Activated effector memory CD4-positive, alpha-beta T cell treated with anti-CD3 and anti-CD28 coated beads, Interleukin-2, amount 50 U/mL, for 16 hours (primary cell): ENCODE measurements around the gene FOXL2NB.

Source experiments
- DNase-seq: peaks from one replicate; pipeline ENCODE4 v3.0.0-alpha.2; 2020

Gene FOXL2NB

DNA sequence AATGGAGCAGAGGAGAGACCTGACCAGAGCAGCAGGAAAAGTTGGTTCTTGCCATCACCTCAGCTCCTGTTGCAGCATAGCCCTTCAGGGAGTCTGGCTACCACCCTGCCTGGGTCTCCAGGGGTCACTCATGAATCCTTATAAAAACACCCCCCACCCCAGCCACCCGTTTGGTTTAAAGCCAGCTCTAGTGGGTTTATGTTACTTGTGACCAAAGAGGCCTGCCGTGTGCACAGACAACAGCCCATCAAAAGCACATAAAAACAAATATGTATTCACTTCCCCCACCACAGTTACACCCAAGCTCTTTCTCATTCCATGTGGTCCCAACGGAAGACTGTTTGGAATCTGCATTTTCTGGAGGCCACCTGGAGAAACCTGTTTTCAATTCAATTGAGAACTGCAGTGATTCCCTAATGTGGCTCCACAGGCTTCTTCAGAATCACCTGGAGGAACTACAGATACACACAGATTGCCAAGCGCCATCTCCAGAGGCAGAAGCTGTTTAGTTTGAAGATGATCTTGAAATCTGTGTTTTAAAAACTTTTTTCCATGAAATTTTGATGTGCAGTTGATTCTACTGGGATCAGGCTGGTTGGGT lies 13.8 kb upstream of the FOXL2NB start:
- DNase-seq: no peak

DNA sequence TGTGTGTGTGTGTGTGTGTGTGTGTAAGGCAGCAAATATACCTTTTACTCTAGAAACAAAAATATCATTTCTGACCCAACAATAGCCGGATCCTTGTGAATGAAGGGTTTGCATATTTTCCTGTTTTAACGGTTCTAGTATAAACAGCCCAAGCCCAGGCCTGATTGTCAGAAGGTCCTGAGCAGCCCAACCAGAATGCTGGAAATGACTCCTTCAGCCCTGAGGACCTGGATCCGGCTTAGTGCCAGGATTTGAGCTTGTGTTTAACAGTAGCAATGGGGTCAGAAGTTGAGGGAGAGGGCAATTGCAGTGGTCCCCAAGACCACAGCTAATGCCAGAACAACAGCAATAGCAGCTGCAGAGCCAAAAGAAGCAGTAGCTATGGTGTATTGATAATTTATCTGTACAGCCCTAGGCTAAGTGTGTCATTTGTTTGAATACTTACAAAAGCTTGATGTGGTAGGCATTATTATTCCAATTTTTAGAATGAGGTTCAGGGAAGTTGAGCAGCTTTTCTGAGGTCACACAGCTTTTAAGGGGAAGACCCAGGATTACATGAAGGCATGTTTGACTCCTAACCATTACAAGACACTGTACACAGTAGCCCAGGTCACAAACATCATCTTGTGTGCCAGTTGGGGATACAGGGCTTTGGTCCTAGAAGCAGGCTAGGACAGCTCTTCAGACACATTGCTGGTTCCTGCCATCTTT lies 12.9 kb upstream of the FOXL2NB start:
- no peak for DNase-seq

DNA sequence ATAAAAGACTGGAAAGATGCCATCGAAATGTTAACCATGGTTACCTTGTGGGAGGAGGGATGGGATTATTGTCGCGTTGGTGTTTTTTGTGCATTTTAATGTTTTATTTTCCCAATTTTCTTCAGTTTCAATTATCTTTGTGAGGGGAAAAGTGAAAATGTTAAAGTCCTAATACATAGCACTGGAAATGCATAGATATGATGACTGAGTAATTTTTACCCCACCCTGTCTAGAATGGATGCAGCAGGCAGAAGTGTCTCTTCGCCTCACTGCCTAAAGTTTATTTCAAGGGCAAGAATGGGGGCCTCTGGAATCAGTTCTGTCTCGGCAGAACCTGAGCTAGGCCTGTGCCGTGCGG lies 11.5 kb upstream of the FOXL2NB start:
- DNase-seq: no peak

DNA sequence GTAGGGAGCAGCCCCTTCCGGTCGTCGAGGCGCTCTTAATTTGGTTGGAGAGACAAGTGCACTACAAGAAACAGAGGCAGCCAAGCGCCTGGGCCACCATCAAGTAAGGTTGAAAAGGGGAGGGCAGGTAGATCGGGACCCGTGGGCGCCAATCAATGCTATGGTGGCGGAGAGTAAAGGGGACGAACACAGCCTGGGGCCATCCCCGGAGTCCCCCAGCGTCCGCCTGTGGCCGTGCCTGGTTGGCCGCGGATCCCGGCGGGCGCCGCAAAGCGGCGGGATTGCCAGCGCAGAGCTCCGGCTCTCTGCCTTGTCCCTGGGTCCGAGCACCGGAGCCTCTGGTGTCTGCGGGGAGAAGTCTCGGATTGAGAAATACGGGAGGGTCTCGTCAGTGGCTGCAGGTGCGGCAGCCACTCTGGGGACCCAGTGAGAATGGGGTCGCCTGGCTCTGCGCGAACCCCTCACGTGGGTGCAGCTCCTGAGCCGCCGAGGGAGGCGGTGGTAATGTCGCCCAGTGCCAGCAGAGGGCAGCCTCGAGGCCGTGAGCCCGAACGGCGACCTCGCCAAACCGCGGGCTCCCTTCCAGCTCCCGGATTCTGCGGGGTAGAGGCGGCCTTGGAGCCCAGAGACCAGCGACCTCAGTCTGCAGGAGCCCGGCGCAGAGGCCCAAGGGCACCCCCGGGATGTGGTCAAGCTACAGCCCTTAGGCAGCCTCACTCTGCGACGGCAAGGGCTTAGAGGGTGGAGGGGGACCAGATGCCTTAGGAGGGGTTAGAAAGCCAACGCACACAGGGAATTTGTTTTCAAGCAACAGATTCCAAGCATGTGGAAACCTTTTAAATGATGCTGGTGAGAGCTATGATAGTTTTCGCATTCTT lies 10.9 kb upstream of the FOXL2NB start:
- DNase-seq: peak; percentile 89

DNA sequence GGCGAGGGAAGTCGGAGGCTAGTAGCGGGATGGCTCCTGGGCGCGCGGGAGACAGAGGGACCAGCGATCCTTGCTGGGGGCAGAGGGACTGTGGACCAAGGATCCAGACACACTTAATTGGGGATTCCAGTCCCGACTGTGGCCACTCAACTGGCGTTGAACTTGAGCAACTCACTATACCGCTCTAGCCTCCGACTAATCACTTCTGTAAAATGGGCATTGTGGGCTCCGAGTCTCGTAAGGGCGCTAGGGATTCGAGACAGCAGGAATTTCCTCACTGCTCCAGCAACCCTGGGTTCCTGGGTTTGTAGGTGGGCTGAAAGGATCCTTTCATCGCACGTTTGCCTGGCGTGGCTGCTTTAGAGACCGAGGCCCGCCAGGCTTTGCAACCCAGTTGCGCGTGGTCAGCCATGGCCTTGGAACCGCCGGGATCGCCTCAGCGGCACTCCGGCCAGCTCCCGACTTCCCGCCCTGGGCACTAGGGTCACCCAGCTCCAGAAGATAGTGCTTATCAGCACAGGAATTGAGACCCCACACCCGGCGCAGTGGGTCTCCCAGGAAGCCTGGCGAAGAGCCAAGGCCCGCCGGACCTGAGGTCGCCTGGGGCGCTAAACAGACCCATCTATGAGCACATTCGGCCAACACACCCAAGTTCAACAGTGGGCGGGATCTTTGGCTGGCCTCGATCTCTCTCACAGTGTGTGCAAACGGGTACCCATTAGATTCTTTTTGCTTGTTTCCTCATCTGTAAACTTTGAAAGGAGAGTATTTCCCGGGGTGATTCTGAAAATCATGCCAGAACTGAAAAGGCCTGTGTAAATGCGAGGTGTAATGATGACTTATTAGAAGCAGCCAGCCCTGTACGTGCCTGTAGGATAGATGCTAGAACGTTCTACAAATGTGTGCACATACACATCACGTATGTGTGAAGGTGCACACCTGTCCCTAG lies 10.0 kb upstream of the FOXL2NB start:
- peak; percentile 58 for DNase-seq

DNA sequence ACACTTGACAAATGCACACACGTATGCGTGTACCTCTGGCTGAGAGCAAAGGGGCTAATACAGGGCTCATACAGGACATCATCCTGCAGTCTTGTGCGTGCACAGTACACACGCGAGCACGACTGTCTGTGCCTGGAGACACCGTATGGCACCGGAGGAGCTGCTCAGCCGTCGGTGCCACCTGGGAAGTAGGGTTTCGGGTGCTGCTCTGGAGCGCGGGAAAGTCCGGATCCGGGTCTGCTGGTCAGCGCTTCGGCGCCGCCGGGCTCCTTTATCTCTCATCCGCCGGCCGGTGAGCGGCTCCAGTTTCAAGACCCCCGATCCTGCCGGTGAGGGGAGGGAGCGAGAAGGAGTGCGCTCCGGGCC lies 9.3 kb upstream of the FOXL2NB start:
- no peak for DNase-seq

DNA sequence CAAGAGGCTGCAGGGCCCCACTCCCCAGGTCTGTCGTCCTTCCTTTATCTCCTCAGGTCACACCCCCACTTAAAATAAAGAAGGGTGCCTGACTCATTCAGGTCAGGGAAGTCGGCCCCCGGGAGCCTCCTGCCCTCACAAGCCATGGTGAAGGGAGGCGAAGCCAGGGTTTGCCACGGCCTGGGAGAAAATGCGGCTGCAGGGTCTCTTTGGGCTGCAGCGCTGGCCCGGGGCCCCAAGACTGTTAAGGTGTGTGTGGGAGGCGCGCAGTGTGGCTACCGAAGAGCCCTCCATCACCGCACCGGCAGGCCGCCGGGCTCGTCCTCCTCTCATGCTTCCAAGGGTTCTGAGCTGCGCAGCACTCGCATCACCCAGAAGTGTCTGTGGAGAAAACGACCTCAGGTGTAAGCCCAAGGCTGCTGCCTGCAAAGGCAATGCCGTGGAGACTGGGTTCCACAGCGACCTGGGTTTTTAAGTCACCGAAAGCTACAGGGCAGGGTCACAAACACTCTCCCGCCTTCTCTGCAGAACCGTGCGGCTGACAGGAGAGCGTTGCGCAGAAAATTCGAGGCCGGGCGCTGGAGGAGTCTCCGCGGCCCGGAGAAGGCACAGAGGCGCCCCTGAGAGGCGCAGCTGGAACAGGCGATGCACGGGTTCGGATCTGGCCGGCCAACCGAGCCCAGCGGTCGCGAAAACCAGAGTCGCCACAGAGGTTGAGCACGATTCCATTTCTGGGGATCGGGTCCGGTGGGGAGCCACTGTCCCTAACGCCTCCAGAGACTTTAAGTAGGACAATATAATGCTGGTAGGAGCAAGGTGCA lies 8.8 kb upstream of the FOXL2NB start:
- no peak for DNase-seq

DNA sequence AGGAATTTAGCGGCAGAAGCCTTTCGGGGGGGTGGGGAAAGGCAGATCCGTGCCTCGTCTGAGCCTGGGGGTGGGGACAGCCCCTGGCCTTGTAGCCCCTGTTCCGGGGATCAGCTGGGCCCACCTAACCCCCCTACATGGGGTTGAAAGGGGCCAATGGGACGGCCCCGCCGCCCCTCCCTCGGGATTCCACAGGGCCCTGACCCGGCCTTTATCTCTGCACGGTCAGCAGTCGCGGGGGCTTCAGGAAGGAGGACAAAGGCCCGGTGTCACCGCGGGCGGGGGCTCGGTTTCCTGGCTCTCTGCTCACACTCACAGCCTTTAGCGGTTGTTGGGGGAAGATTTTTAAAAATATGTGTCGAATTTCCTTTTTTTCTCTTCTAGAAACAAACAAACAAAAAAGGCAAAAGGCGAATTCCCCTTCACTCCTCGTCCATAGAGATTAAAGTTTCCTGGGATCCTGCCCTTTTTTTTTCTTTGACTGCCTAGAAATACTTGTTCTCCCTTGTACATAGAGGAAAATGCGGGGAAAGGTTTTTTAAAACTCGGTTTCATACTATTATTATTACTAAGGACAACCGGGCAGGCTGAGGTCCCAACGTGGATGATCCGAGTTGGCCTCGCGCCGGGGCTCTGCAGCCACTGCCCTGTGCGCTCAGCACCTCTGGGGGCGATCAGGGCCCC lies 8.0 kb upstream of the FOXL2NB start:
- DNase-seq: peak; percentile 33

DNA sequence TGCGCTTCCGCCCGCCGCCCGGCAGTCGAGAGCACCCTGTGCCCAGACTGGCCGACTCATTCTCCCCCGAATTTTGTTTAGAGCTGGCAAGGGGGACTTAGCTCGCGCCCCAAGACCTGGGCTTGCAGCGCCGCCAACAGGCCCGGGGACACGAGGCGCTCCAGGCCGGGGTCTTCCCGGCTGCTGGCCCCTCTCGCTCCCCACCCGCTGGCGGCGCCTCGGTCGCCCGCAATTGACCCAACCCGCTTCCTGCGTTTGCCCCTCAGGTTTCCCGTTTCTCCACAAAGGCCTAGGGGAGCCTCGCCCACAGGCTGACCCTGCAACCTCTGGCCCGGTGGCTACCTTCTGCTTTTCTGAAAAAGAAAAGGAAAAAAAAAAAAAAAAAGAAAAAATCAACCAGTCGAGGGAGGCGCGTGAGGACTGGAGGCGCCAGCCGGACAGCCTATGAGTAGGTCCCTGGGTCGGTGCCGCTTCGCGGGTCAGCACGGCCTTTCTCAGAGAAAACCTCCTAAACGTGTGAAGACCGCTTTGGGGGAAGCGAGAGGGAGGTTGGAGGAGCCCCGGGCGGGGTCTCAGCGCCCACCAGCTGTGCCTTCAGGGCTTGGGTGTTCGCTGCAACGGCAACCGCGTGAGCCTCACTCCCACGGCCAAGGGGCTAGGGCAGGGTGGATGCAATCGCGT lies 7.3 kb upstream of the FOXL2NB start:
- DNase-seq: peak; percentile 62

DNA sequence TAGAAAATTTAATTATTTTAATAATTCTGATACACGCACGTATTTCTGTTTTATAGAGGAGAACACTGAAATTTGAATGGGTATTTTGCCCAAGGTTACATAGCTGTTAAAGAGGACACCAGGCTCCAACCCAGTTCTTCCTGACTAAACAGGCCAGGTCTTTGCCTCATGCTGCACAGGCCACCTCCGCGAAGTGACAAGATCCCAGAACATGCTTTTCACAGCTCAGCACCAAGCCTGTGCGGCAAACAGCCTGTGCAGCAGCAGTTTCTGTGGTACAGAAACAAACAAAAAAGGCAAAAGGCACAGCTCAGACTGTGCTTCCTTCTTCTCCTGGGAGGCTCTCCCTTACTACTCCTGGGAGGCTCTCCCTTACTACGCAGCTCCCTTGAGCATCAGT lies 6.6 kb upstream of the FOXL2NB start:
- no peak for DNase-seq

DNA sequence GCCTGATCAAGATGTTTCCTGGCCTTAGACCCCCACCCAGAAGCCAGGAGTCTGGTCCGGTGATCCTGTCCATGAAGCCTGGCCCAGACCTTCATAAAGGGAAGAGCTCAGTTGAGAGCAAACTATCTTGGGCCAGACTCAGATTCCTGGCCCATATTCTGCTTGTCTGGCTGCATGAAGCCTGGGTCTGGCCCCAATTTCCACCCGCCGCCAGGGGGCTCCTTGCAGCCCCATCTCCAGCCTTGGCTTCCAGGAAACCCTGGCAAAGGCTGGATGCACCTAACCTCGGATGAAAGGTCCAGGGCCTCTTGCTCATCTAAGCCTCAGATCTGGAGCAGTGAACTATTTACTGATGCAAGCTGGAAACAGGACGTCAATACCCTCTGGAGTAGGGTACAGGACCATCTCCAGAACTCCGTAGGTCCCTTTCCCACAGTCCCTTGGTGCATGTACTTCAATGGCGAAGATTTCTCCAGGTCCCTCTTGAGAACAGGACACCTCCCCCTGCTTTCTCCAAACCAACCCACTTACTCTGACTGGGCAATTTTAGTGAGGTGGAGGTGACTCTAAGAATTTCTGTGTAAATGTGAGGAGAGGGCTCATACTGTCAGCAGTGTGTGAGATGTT lies 5.6 kb upstream of the FOXL2NB start:
- no peak for DNase-seq

DNA sequence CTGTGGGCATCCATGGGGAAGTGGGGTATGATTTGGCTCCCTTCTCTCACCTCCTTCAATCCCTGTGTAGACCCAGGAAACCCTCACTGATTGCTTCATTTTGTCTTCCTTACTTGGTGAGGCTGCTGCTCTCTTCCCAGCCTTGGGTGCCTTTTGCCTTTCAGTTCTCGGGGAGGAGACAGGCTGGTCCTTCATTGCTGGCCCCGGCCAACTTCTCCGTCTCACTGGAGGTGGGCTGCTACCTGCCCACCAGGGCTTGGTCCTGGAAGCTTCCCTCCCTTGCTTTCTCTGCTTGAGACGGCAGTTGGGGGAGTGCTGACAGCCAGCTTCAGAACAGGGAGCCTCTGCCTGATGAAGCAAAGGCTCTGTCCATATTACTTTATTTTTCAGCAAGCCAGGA lies 4.7 kb upstream of the FOXL2NB start:
- DNase-seq: no peak

DNA sequence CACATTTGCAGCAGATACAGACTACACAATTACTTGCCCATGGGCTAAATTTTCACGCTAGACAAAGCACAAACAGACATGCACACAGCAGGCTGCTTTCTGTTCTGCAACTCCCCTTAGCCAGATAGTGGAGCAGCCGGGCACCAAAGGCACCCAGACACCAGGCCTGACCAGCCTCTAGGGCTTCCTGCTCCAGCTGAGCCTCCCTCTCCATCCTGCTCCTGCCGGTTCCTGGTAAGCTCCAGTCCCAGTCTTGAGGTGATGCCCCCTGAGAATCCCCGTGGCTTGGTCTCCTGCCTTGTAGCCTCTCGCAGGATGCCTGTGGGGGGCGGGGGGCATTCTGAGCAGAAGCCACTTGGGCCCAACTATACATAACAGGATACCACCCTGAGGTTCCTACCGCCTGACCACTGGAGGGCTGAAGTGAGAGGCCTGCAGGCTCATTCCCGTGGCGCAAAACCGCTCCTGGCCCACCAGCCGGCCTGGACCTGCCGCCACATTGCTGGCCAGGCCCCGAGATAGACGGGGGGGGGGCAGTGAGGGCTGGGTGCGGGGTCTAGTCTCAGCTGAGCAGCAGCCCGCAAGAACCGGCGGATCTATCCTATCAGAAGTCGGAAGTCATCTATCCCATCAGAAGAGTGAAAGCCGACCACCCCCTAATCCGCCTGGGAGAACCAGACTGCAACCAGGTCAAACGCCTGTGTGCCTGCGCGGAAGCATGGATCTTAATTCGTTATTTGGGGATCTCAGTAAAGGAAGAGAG lies 4.0 kb upstream of the FOXL2NB start:
- DNase-seq: no peak

DNA sequence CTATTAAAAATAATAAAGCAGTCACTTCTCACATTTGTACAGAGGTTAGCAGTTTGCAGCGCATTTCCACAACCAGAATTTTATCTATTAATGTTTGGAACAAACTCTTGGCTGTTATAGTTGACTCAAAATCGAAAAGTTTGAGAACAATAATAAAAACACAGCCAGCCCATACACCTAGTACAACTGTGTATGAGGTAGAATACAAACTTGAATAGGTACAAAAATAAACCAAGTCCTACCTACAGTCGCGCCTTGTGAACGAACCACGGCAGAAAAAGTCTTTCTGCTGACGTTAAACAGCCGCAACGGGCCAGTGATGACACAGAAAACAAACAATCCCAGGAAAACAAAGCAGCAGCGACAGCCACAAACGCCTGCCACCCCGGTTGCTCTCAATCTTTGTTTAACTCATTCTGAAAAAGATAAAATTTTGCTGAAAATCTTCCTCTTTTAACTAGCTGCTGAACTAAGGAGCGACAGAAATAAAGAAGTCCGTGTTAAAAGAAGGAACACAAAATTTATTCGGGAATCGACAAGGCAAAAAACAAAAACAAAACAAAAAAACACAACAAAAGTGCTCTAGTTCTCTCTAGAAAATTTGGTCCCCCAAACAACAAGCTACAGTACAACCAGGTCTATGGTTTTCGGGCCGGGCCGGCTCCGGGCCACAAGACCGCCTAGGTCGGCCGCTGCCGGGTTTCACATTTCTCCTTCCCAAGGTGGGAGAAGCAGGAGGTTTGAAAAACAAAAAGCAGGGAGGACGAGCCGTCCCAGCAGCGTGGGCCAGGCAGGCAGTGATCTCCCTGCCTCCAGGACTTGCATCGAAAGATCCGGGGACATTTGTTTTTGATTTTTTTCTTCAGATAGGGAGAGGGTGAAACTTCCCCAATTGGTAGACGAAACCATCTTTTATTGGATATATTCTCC lies 3.0 kb upstream of the FOXL2NB start:
- no peak for DNase-seq

DNA sequence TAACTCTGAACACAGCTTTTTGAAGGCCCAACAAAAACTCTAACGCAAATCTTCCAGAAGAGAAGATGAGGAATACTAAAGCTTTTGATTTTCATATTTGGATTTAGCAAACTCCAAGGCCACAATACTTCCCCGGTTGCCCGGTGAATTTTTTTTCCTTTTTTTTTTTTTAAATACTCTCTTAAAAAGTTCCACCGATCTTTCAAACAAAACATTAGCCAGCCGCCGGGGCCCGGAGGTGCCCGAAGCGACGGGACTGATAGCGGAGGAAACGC lies 2.4 kb upstream of the FOXL2NB start:
- DNase-seq: no peak

DNA sequence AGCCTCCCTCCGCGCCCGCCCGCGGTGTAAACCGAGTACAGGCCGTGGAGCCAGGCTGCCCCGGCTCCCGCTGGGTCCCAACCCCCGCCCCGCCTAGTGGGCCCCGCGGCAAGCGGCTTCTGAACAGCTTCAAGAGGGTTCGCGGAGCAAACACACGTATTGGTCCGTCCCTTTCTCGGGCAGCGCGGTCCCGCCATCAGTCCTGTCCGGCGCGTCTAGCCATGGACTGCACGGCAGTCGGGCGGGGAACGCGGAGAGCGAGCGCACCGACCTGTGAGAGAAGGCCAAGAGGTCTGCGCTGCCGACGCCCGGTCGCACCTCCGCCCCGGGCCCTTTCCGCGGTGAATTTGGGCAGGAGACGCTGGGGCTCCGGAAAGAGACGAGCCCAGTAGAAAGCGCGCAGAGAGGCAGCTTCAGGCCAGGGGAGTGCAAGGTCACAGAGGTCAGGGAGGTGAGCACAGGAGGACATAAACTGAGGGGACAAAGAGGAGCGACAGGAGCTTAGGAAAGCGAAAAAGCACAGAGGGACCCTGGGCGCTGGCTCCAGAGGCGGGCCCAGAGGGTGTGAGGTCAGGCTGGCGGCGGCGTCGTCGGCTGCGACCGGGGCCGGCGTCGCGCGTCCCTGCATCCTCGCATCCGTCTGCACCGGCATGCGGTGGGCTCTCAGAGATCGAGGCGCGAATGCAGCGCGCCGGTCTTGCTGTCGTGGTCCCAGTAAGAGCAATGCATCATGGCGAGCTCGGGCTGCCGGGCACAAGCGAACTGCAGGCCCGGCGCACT lies 1.9 kb upstream of the FOXL2NB start:
- peak; percentile 68 for DNase-seq

DNA sequence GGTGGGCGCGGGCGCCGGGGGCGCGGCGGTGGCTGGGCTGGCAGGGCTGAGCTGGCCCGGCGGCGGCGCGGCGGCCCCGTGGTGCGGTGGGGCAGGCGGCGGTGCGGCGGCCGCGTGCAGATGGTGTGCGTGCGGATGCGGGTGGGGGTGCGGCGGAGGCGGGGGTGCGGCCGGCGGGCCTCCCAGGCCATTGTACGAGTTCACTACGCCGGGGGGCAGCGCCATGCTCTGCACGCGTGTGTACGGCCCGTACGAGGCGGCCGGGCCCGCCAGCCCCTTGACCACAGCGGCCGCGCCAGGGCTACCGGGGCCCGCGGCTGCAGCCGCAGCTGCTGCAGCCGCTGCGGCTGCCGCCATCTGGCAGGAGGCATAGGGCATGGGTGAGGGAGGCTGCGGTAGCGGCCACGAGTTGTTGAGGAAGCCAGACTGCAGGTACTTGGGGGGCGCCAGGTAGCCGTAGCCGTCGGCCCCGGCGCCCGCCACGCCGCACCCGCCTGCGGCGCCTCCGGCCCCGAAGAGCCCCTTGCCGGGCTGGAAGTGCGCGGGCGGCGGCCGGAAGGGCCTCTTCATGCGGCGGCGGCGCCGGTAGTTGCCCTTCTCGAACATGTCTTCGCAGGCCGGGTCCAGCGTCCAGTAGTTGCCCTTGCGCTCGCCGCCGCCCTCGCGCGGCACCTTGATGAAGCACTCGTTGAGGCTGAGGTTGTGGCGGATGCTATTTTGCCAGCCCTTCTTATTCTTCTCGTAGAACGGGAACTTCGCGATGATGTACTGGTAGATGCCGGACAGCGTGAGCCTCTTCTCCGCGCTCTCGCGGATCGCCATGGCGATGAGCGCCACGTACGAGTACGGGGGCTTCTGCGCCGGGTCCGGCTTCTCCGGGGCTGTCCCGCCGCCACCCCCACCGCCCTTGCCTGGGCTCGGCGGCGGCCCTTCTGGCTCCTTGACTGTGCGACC lies 1.0 kb upstream of the FOXL2NB start:
- no peak for DNase-seq
